NB4 (cell line): ENCODE results near the gene ZNF652.

Source experiments
- MAX ChIP-seq: IDR thresholded peaks from 2 replicates; pipeline ENCODE4 v1.6.1; 2011; ENCODE audit warnings: low read depth, low read length
- MYC ChIP-seq: IDR thresholded peaks from 2 replicates; pipeline ENCODE4 v1.6.1; 2011; ENCODE audit warnings: low read depth, low read length
- POLR2A ChIP-seq: IDR thresholded peaks from 2 replicates; pipeline ENCODE4 v1.6.1; 2011; ENCODE audit warnings: mild to moderate bottlenecking; ENCODE audit not compliant: insufficient read length; ENCODE audit errors: extremely low read depth
- TF ChIP-seq, protein P1 (sequence below): IDR thresholded peaks from one replicate; pipeline ENCODE4 v1.5.1; 2012; ENCODE audit warnings: low read depth, low read length

DNA sequence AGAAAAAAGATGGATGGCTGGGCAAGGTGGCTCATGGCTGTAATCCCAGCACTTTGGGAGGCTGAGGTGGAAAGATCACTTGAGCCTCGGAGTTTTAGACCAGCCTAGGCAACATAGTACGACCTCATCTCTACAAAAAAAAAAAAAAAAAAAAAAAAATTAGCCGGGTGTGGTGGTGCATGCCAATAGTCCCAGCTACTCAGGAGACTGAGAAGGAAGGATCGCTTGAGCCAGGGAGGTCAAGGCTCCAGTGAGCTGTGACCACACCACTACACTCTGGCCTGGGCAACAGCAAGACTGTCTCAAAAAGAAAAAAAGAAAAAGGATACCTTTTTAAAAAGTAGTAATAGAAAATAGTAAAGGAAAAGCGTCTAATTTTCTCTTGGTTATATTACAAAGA lies 20.7 kb downstream of the ZNF652 start:
- TF ChIP-seq MYC (no peak), MAX (no peak), POLR2A (no peak)
- TF ChIP-seq, protein P1, sequence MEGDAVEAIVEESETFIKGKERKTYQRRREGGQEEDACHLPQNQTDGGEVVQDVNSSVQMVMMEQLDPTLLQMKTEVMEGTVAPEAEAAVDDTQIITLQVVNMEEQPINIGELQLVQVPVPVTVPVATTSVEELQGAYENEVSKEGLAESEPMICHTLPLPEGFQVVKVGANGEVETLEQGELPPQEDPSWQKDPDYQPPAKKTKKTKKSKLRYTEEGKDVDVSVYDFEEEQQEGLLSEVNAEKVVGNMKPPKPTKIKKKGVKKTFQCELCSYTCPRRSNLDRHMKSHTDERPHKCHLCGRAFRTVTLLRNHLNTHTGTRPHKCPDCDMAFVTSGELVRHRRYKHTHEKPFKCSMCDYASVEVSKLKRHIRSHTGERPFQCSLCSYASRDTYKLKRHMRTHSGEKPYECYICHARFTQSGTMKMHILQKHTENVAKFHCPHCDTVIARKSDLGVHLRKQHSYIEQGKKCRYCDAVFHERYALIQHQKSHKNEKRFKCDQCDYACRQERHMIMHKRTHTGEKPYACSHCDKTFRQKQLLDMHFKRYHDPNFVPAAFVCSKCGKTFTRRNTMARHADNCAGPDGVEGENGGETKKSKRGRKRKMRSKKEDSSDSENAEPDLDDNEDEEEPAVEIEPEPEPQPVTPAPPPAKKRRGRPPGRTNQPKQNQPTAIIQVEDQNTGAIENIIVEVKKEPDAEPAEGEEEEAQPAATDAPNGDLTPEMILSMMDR, result no peak
